NCI-H526 (cell line): ENCODE data around the gene PTX3.

ENCODE experiments used
- DNase-seq, 2 experiments: peaks; one replicate each; lab custom pipeline; 2025; lab: John Stamatoyannopoulos, UW

PTX3 gene

GRCh38 chr3:157475921-157476414 lies 39.3 kb downstream of the PTX3 start:
- no peak for DNase-seq

- DNase-seq: no peak
Observed at GRCh38 chr3:157477441-157477840, 40.8 kb downstream of the PTX3 start.

GRCh38 chr3:157479464-157480243 lies 43.0 kb downstream of the PTX3 start:
- no peak for DNase-seq

- DNase-seq: no peak
Observed at GRCh38 chr3:157487339-157487738, 50.7 kb downstream of the PTX3 start.

GRCh38 chr3:157488144-157488543 lies 51.5 kb downstream of the PTX3 start:
- DNase-seq: no peak

GRCh38 chr3:157491136-157491535 lies 54.5 kb downstream of the PTX3 start:
- DNase-seq: no peak
